Esophagus mucosa (tissue), 1 donor: ENCODE measurements around the gene ATG16L1. TPM values are rescaled to one million over a fixed set of nuclear protein-coding genes. Genes with fewer than 3 reads are reported as not detected.

Source experiments
- ATAC-seq: fragments of 200-7000 bp; cut with Tn5 transposase; one replicate; pipeline ENCODE4 v1.9.1; 2020
- total RNA-seq: library from RNA; stranded (reverse); gene quantifications from one replicate; pipeline ENCODE4 v1.2.4, GENCODE V29; 2023
- donor health status: DM: yes; HTN: yes; CAD: no.

ATG16L1 gene
- total RNA-seq = 13.9 TPM

- ATAC-seq = peak; percentile 95
Measured at GRCh38 chr2:233251306-233252116, at the start of gene ATG16L1. Gene ATG16L1, plus strand, starts transcription at chr2:233251673. Its CDS starts 155 bp downstream, at chr2:233251828.

- no peak for ATAC-seq
Measured at GRCh38 chr2:233202531-233202944, 48.9 kb upstream of the ATG16L1 start.

DNA sequence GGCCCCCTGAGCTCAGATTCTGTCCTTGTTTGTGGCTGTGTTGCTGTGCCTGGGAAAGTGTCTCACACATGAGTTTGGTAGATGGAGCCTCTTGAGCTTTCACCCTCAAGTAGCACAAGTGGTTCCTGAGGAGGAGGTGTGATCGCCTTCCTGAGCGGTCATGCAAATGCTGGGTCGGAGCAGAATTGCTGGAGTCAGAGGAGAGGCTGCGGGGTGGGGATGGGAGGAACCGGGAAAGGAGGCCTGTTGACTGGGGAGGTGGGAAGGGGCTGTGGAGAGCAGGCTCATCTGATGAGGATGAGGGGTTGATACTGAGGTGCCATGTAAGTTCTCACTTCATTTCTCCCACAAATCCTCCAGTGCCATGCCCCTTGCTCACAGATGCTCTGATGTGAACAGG is 48.4 kb upstream of the ATG16L1 start:
- no peak for ATAC-seq

GRCh38 chr2:233204286-233204936 is 47.1 kb upstream of the ATG16L1 start:
- no peak for ATAC-seq

DNA sequence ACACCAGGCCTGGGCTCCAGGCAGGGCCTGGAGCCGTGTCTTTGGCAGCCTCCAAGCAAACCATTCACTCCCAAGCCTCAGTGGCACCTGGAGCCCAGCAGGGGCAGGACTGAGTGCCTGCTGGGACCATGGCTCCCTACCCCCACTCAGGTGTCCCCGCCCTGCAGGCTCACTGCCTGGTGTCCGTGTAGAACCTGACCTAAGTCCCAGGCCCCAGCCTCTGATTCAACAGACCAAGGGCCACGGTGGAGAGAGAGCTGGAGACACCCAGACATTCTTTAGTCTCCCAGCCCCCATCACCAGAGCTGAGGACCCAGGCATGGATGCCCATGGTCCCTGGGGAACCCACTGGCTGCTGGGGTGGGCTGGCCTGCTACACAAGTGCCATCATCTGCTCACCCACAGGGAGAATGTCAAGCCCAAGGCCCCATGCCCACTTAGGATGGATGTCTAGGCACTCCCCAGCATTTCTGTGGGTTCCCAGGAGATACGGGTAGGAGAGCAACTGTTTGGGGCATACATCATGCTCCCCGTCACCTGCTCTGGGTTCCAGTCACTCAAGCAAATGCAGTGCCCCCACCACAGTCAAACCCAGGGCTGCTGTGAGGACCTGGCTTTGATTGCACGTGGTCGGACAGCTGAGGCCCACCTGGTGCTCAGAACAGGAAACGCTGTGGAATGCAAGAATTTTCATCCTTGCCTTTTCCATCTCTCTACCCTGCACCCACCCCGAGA is 42.9 kb upstream of the ATG16L1 start:
- peak; percentile 7 for ATAC-seq

- ATAC-seq = no peak
Measured at GRCh38 chr2:233209117-233209532, 42.3 kb upstream of the ATG16L1 start.

DNA sequence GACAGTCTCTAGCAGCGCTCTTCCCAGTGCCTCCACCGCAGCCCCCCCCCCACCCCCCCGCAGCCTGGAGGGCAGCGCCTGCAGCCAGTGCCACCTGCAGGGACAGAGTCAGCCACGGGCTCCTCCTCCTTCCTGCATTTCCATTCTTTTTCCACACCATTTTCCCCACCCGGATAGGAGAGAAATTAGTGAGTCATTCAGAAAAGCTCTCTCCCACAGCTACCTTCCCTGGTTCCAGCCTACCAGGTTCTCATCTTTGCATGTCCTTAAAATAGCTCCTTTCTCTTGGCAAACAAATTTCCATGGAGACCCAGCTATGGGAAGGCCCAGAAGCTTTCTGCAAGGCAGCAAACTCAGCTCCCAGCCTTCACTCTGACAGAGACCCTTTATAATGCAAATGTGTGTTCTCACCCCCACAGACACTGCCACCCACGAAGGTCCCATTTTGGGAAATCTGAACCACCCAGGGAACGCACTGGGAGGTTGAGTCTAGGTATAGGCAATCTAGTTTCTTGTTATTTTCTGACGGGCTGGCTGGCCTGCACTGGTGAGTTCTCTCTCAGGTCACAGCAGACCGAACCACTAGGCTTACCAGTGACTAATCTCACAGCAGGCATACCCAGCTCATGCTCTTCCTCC is 41.8 kb upstream of the ATG16L1 start:
- ATAC-seq = peak; percentile 59

DNA sequence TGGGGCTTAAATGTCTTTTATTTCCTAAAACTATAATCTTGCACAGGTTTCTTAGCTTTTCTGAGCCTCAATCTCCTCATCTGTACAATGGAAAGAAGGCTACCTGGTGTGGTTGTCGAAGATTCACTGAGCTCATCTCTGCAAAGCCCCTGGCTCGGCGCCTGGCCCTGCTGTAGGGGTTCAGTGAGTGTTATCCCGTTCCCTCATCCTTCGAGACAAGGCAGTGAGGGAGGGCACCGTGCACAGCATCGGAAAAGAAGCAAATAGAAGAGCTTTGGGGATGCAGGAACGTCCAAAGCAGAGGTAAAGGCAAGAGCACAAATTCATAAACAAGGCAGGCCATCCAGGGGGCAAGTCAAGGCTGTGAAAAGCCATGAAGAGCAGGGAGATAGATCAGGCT is 41.2 kb upstream of the ATG16L1 start:
- ATAC-seq = no peak

- peak; percentile 62 for ATAC-seq
Measured at GRCh38 chr2:233210843-233211547, 40.5 kb upstream of the ATG16L1 start.

- ATAC-seq = no peak
Measured at GRCh38 chr2:233211548-233211895, 40.0 kb upstream of the ATG16L1 start.

DNA sequence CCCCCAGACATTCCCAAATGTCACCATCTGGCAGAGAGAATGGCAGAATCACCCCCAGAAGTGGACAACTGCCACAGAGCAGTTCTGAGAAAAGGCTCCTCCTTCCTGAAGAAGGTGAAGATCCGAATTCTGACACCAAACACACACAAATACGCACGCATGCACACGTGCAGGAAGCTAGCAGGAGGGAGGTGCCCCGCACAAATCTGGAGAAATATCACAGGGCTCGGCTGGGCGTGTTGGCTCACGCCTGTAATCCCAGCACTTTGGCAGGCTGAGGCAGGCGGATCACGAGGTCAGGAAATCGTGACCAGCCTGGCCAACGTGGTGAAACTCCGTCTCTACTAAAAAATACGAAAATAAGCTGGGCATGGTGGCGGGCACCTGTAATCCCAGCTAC is 38.5 kb upstream of the ATG16L1 start:
- peak; percentile 76 for ATAC-seq

- ATAC-seq = no peak
Measured at GRCh38 chr2:233213975-233214374, 37.5 kb upstream of the ATG16L1 start.

DNA sequence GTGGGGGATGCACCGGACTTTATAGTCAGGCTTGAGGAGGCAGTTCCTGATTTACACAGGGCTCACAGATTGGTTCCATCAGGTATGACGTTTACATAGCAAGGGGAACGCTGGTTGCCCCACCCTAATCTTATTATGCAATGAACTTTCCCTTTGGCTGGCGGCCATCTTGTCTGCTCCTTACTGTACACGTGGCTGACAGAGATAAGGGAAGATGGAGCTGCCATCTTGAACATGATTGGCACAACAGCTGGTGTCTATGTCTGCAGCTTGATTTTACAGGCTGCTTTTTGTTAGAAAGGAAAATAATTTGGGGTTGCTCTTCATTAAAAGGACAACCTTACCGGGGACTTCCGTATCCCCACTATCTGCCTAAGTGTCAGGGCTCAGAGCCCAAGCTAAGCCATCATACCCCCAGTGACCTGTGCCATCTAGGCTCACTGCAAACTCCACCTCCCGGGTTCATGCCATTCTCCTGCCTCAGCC is 33.5 kb upstream of the ATG16L1 start:
- ATAC-seq = no peak

- peak; percentile 73 for ATAC-seq
Measured at GRCh38 chr2:233218836-233219235, 32.6 kb upstream of the ATG16L1 start.

DNA sequence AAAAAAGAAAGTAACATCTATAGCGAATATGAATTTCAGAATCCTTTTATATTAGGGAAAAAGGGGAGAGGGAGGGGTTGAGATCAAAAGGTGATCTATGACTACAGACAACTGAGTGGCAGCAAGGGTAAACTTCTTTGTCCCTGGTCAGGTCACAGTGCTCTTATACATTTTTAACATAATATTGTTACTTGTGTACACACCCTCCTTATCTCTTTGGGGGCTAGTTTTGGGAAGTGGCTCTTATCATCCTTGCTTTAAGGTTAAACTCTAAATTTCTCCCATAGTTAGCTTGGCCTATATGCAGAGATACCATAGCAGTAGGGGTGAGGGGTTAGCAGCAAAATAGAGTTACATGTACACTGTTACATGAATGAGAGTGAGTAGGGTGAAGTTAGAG is 31.6 kb upstream of the ATG16L1 start:
- no peak for ATAC-seq

GRCh38 chr2:233221378-233222063 is 30.0 kb upstream of the ATG16L1 start:
- no peak for ATAC-seq

GRCh38 chr2:233223059-233223894 is 28.2 kb upstream of the ATG16L1 start:
- no peak for ATAC-seq

DNA sequence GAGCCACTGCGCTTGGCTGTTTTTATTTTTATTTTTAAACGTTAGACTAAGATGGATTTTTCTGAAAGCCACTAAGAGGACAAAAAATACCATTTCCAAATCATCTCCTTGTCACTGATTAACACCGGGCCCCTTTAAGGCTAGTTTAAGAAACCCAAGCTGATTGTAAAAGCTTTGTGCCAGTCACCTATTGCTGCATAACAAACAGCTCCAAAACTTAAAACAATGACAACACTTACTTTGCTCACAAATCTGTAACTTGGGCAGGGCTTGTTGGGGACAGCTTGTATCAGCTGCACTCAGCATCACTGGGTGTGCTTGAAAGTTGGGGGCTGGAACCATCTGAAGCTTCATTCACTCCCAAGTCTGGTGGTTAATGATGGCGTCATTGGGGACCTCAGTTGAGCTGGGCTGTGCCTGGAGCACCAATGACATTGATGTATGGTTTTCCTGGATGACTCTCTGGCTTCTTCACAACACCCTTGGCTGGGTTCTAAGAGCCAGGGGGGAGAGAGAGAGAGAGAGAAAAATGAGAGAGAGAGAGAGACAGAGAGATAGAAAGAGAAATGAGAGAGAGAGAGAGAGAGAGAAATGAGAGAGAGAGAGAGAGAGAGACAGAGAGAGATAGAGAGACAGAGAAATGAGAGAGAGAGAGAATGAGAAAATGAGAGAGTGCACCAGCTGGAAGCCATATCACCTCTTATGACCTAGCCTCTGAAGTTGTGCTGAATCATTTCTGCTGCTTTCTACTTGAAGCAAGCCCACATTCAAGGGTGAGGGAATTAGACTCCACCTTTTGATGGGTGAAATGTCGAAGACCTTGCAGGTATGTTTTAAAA is 26.0 kb upstream of the ATG16L1 start:
- ATAC-seq = no peak

DNA sequence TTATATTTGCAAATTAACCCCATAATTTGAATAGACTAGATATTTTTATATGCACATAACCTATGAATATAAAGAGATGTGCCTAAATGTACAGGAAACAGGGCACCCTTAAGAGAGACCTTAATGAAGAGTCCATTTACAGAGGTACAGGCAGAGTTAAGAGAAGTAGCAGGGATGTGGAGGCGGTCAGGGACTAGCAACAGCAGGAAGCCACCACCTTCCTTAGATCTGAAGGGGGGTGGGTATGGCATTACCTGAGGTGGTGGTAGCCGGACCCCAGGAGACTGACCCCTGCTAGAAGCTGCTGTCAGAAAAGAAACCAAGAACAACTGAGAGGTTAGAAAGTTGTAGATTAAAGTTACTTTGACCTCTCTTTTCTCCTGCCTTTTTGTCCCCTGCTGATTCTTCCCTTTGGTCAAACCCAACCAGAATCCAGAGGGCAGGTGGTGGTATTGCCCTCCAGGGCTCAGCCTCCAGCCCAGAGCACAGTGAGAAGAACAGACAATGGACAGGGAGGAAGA is 24.9 kb upstream of the ATG16L1 start:
- ATAC-seq = no peak
